Lower lobe of right lung (tissue), 2 donors: ENCODE results near the gene SEMA5A. TPM values are rescaled to one million over a fixed set of nuclear protein-coding genes. Genes with fewer than 3 reads are reported as not detected.
A peak's percentile ranks its signal among the peaks of the same experiment; 100 is the strongest.

Experiments used
- ATAC-seq, 2 donors: fragments of 200-7000 bp; cut with Tn5 transposase; one replicate each; pipeline ENCODE4 v1.9.1; 2020 to 2022; ENCODE audit warnings: mild to moderate bottlenecking in 2 of 2, moderate library complexity in 2 of 2
- DNase-seq: peaks from one replicate; pipeline ENCODE4 v3.0.0-alpha.2; 2020
- H3K27ac ChIP-seq: fragments of 200-600 bp; one replicate; pipeline ENCODE4 v1.8.0; 2022
- H3K27me3 ChIP-seq: fragments of 200-600 bp; one replicate; pipeline ENCODE4 v1.8.0; 2022; ENCODE audit warnings: low read depth
- H3K36me3 ChIP-seq: fragments of 200-600 bp; one replicate; pipeline ENCODE4 v1.8.0; 2022; ENCODE audit warnings: mild to moderate bottlenecking
- H3K4me1 ChIP-seq: fragments of 200-600 bp; one replicate; pipeline ENCODE4 v1.8.0; 2022
- H3K4me3 ChIP-seq: fragments of 200-600 bp; one replicate; pipeline ENCODE4 v1.8.0; 2022; ENCODE audit warnings: mild to moderate bottlenecking
- H3K9me3 ChIP-seq: fragments of 200-600 bp; one replicate; pipeline ENCODE4 v1.8.0; 2022
- intact Hi-C: fragments of 100-400 bp; cut with DNase I; formaldehyde crosslinking; loops from one replicate; pipeline ENCODE4 v1.11.0; 2022
- total RNA-seq: library from RNA; stranded (reverse); fragmentation: NEBNext Ultra II Directional; extraction: Animal tissue kit (Norgen Biotek cat#: 25700); gene quantifications from one replicate; pipeline ENCODE4 v1.2.1, GENCODE V29; 2021
- TF ChIP-seq, protein P1 (sequence below): fragments of 200-600 bp; IDR thresholded peaks from one replicate; pipeline ENCODE4 v1.8.0; 2022; ENCODE audit warnings: antibody characterized with exemption, mild to moderate bottlenecking
- donor health status: DM: no; HTN: yes; CAD: no; lungs with severe emphysema.

The SEMA5A gene
- total RNA-seq, 1 donor from 2014 or later, result 29.3 TPM

- Histone ChIP-seq H3K27ac (no peak overlapping the region), H3K9me3 (no peaks in the 10 kb centered on the region), H3K36me3 (no peaks in the 10 kb centered on the region), H3K4me3 (no peak overlapping the region), H3K4me1 (no peaks in the 10 kb centered on the region), H3K27me3 (no peaks in the 10 kb centered on the region)
- ATAC-seq, result no peak
- intact Hi-C loops, result no loop called here
- TF ChIP-seq, protein P1, sequence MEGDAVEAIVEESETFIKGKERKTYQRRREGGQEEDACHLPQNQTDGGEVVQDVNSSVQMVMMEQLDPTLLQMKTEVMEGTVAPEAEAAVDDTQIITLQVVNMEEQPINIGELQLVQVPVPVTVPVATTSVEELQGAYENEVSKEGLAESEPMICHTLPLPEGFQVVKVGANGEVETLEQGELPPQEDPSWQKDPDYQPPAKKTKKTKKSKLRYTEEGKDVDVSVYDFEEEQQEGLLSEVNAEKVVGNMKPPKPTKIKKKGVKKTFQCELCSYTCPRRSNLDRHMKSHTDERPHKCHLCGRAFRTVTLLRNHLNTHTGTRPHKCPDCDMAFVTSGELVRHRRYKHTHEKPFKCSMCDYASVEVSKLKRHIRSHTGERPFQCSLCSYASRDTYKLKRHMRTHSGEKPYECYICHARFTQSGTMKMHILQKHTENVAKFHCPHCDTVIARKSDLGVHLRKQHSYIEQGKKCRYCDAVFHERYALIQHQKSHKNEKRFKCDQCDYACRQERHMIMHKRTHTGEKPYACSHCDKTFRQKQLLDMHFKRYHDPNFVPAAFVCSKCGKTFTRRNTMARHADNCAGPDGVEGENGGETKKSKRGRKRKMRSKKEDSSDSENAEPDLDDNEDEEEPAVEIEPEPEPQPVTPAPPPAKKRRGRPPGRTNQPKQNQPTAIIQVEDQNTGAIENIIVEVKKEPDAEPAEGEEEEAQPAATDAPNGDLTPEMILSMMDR, result no peak
- no peak for DNase-seq
Measured at GRCh38 chr5:9042241-9042640, 503.6 kb downstream of the SEMA5A start.

DNA sequence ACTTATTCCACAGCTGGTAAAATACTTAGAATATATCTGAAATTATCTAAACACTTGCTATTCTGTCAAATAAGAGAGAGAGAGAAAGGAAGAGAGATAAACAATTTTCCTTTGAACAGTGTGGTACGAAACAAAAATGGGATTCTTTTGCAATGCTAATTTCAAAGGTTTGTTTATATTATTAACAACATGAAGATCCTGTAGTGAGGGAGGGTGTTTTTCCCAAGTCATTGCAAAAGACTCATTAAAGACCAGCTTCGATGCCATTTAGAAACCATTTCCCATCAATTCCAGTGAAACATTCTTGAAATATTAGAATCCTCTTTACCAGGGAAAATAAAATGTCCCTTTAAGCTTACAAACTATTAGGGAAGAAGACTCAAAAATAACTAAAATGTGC is 505.4 kb downstream of the SEMA5A start:
- no peaks in the 10 kb centered on the region for H3K9me3 ChIP-seq
- ATAC-seq (no peak), DNase-seq (no peak)
- H3K4me1 ChIP-seq, result no peaks in the 10 kb centered on the region
- H3K27me3 ChIP-seq, result no peaks in the 10 kb centered on the region
- H3K4me3 ChIP-seq, result no peak overlapping the region
- TF ChIP-seq, protein P1, result no peak
- intact Hi-C loops, result no loop called here
- H3K27ac ChIP-seq, result no peak overlapping the region
- H3K36me3 ChIP-seq, result no peaks in the 10 kb centered on the region

- H3K4me3 ChIP-seq, result no peak overlapping the region
- DNase-seq, result no peak
- no peak for ATAC-seq
- H3K4me1 ChIP-seq, result no peaks in the 10 kb centered on the region
- intact Hi-C loops, result no loop called here
- H3K27me3 ChIP-seq, result no peaks in the 10 kb centered on the region
- TF ChIP-seq, protein P1, result no peak
- no peaks in the 10 kb centered on the region for H3K9me3 ChIP-seq
- no peaks in the 10 kb centered on the region for H3K36me3 ChIP-seq
- H3K27ac ChIP-seq, result no peak overlapping the region
Measured at GRCh38 chr5:9037048-9037447, 508.8 kb downstream of the SEMA5A start.

GRCh38 chr5:9035346-9035745 is 510.5 kb downstream of the SEMA5A start:
- Histone ChIP-seq H3K36me3 (no peaks in the 10 kb centered on the region), H3K4me1 (no peaks in the 10 kb centered on the region), H3K4me3 (no peak overlapping the region), H3K27ac (no peak overlapping the region), H3K9me3 (no peaks in the 10 kb centered on the region), H3K27me3 (no peaks in the 10 kb centered on the region)
- TF ChIP-seq, protein P1, result no peak
- DNase-seq (no peak), ATAC-seq (no peak)
- intact Hi-C loops, result no loop called here

- DNase-seq (no peak), ATAC-seq (peak in 1 of 2 donors; percentile 43)
- TF ChIP-seq, protein P1, result no peak
- intact Hi-C loops, result no loop called here
- Histone ChIP-seq H3K27me3 (no peaks in the 10 kb centered on the region), H3K4me3 (no peak overlapping the region), H3K9me3 (no peaks in the 10 kb centered on the region), H3K27ac (no peak overlapping the region), H3K4me1 (no peaks in the 10 kb centered on the region), H3K36me3 (no peaks in the 10 kb centered on the region)
Measured at GRCh38 chr5:9034649-9035048, 511.2 kb downstream of the SEMA5A start.

- Histone ChIP-seq H3K4me1 (no peaks in the 10 kb centered on the region), H3K9me3 (no peaks in the 10 kb centered on the region), H3K27me3 (no peaks in the 10 kb centered on the region), H3K36me3 (no peaks in the 10 kb centered on the region), H3K27ac (no peak overlapping the region), H3K4me3 (no peak overlapping the region)
- intact Hi-C loops, result no loop called here
- DNase-seq (no peak), ATAC-seq (no peak)
- TF ChIP-seq, protein P1, result no peak
Measured at GRCh38 chr5:9033524-9033923, 512.4 kb downstream of the SEMA5A start.
